Stimulated activated CD4-positive, alpha-beta T cell treated with anti-CD3 and anti-CD28 coated beads, Interleukin-12 subunit alpha, Interleukin-12 subunit beta, amount 100 ng/mL, for 4 hours (primary cell): Measurements from ENCODE around the gene MRGPRG.

Experiments used
- DNase-seq: peaks from one replicate; pipeline ENCODE4 v3.0.0-alpha.2; 2020

Gene MRGPRG

GRCh38 chr11:3206922-3207204, 11.8 kb downstream of the MRGPRG start:
- DNase-seq: no peak

- no peak for DNase-seq
Measured at GRCh38 chr11:3206156-3206921, 12.3 kb downstream of the MRGPRG start.

GRCh38 chr11:3205261-3206155, 13.1 kb downstream of the MRGPRG start:
- no peak for DNase-seq

GRCh38 chr11:3204141-3205015, 14.2 kb downstream of the MRGPRG start:
- no peak for DNase-seq

- no peak for DNase-seq
Measured at GRCh38 chr11:3203221-3204043, 15.2 kb downstream of the MRGPRG start.

- DNase-seq: no peak
Measured at GRCh38 chr11:3202759-3203158, 15.9 kb downstream of the MRGPRG start.

- no peak for DNase-seq
Measured at GRCh38 chr11:3202305-3202704, 16.3 kb downstream of the MRGPRG start.

- DNase-seq: no peak
Measured at GRCh38 chr11:3201677-3202181, 16.9 kb downstream of the MRGPRG start.

GRCh38 chr11:3201112-3201581, 17.5 kb downstream of the MRGPRG start:
- no peak for DNase-seq

GRCh38 chr11:3200388-3201111, 18.1 kb downstream of the MRGPRG start:
- DNase-seq: no peak

- no peak for DNase-seq
Measured at GRCh38 chr11:3199537-3200295, 18.9 kb downstream of the MRGPRG start.

GRCh38 chr11:3198815-3199214, 19.8 kb downstream of the MRGPRG start:
- DNase-seq: no peak

- DNase-seq: no peak
Measured at GRCh38 chr11:3197878-3198528, 20.6 kb downstream of the MRGPRG start.

- DNase-seq: no peak
Measured at GRCh38 chr11:3197044-3197695, 21.4 kb downstream of the MRGPRG start.

GRCh38 chr11:3196161-3197043, 22.2 kb downstream of the MRGPRG start:
- DNase-seq: no peak

GRCh38 chr11:3195251-3196160, 23.1 kb downstream of the MRGPRG start:
- no peak for DNase-seq
